HepG2 (cell line): Measurements from ENCODE around the gene GSK3A. TPM values are rescaled to one million over a fixed set of nuclear protein-coding genes. Genes with fewer than 3 reads are reported as not detected.
A peak's percentile ranks its signal among the peaks of the same experiment; 100 is the strongest.

Source experiments
- DNMT1 ChIP-seq: sonication (generic); formaldehyde crosslinking; IDR thresholded peaks from 2 replicates; pipeline ENCODE4 v1.5.1; 2020; ENCODE audit warnings: mild to moderate bottlenecking, missing genetic modification reagents
- EED ChIP-seq: sonication (generic); formaldehyde crosslinking; IDR thresholded peaks from 2 replicates; pipeline ENCODE4 v1.5.0; 2020; ENCODE audit warnings: mild to moderate bottlenecking, missing genetic modification reagents
- ETV5 ChIP-seq: IDR thresholded peaks from 2 replicates; pipeline ENCODE4 v1.6.1; 2018; ENCODE audit warnings: missing biosample characterization, missing genetic modification reagents, inconsistent platforms, borderline replicate concordance
- FOXA1 ChIP-seq, 2 experiments: fragments of 450-650 bp in 1 of 2; sonication (generic) in 1 of 2; formaldehyde crosslinking in 1 of 2; IDR thresholded peaks; 2 replicates each; pipeline versions ENCODE4 v1.4.0 to v1.6.1; 2016 to 2020; ENCODE audit warnings: missing genetic modification reagents in 1 of 2
- FOXJ3 ChIP-seq: sonication (generic); formaldehyde crosslinking; IDR thresholded peaks from 2 replicates; pipeline ENCODE4 v1.4.0; 2020; ENCODE audit warnings: missing genetic modification reagents, mild to moderate bottlenecking, borderline replicate concordance
- HMGXB3 ChIP-seq: sonication (generic); formaldehyde crosslinking; IDR thresholded peaks from 2 replicates; pipeline ENCODE4 v1.4.0; 2020; ENCODE audit warnings: missing genetic modification reagents, borderline replicate concordance
- TBX3 ChIP-seq: fragments of 450-650 bp; IDR thresholded peaks from 2 replicates; pipeline ENCODE4 v1.6.1; 2017; ENCODE audit warnings: antibody characterized with exemption, mild to moderate bottlenecking, inconsistent platforms, borderline replicate concordance
- polyA plus RNA-seq, 8 experiments: library from polyadenylated mRNA; depleted of rRNA in 3 of 8; stranded (reverse) in 7 of 8; unstranded in 1 of 8; fragments of >200 nt; fragmentation: Illumina TruSeq in 4 of 8; extraction: Trizol in 4 of 8; gene quantifications; 2 replicates each; pipeline versions ENCODE4 v1.2.1 to v1.2.3, GENCODE V29; 2011 to 2016; ENCODE audit warnings: low read depth in 4 of 8, missing spikeins in 1 of 8, mixed read lengths in 1 of 8; ENCODE audit not compliant: insufficient read depth in 1 of 8
- total RNA-seq, 5 experiments: library from RNA; depleted of rRNA; stranded (reverse); fragments of >200 nt; fragmentation: Illumina TruSeq; extraction: Trizol; gene quantifications; 2 replicates each; pipeline ENCODE4 v1.2.3, GENCODE V29; 2016; ENCODE audit warnings: low read depth in 1 of 5
- TF ChIP-seq, protein P1 (sequence below): sonication (generic); formaldehyde crosslinking; IDR thresholded peaks from 2 replicates; pipeline ENCODE4 v1.9.0; 2022; ENCODE audit warnings: missing genetic modification reagents, mild to moderate bottlenecking, borderline replicate concordance
- TF ChIP-seq, protein P2 (sequence below): sonication (generic); formaldehyde crosslinking; IDR thresholded peaks from one replicate; pipeline ENCODE4 v1.5.1; 2020; ENCODE audit warnings: mild to moderate bottlenecking, missing genetic modification reagents; ENCODE audit errors: not compliant biosample characterization
- TF ChIP-seq, protein P3 (sequence below): sonication (generic); formaldehyde crosslinking; conservative IDR thresholded peaks from 2 replicates; pipeline ENCODE4 v1.4.0; 2020; ENCODE audit warnings: missing genetic modification reagents

GSK3A gene
- total and polyA plus RNA-seq, 2 of the 13 experiments (the other 11 are each of a cell fraction or from before 2014, with no cell fraction given) = 16.9 to 52.5 TPM

DNA sequence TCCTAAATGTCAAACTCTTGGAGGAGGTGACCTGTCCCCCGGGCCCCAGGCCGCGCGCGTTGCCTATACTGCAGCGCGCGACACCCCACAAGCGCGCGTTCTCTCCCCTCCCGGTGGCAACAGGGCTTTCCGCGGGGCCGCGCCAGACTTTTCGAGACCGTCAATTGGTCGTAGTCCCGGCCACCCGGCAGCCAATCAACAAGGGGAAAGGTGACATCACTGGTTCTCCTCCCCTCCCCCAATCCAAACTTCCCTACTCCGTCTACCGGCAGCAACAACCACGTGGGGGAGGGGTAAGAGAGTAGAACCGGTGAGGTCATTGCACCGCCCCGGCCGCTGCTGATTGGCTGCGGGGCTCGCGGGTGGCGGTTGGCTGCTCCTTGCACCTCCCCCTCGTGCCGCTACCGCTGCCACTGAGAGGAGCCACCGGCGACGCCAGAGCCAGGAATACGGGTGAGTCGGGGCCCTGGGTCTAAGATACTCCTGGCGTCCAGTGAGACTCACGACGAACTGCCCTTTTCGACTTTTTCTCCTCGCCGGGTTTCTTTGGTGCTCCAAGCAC is 25.8 kb upstream of the GSK3A start (continued):
- TF ChIP-seq, protein P1, sequence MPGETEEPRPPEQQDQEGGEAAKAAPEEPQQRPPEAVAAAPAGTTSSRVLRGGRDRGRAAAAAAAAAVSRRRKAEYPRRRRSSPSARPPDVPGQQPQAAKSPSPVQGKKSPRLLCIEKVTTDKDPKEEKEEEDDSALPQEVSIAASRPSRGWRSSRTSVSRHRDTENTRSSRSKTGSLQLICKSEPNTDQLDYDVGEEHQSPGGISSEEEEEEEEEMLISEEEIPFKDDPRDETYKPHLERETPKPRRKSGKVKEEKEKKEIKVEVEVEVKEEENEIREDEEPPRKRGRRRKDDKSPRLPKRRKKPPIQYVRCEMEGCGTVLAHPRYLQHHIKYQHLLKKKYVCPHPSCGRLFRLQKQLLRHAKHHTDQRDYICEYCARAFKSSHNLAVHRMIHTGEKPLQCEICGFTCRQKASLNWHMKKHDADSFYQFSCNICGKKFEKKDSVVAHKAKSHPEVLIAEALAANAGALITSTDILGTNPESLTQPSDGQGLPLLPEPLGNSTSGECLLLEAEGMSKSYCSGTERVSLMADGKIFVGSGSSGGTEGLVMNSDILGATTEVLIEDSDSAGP = peak; percentile 89; the same call in 1 of the 2 replicates
- TF ChIP-seq, protein P2, sequence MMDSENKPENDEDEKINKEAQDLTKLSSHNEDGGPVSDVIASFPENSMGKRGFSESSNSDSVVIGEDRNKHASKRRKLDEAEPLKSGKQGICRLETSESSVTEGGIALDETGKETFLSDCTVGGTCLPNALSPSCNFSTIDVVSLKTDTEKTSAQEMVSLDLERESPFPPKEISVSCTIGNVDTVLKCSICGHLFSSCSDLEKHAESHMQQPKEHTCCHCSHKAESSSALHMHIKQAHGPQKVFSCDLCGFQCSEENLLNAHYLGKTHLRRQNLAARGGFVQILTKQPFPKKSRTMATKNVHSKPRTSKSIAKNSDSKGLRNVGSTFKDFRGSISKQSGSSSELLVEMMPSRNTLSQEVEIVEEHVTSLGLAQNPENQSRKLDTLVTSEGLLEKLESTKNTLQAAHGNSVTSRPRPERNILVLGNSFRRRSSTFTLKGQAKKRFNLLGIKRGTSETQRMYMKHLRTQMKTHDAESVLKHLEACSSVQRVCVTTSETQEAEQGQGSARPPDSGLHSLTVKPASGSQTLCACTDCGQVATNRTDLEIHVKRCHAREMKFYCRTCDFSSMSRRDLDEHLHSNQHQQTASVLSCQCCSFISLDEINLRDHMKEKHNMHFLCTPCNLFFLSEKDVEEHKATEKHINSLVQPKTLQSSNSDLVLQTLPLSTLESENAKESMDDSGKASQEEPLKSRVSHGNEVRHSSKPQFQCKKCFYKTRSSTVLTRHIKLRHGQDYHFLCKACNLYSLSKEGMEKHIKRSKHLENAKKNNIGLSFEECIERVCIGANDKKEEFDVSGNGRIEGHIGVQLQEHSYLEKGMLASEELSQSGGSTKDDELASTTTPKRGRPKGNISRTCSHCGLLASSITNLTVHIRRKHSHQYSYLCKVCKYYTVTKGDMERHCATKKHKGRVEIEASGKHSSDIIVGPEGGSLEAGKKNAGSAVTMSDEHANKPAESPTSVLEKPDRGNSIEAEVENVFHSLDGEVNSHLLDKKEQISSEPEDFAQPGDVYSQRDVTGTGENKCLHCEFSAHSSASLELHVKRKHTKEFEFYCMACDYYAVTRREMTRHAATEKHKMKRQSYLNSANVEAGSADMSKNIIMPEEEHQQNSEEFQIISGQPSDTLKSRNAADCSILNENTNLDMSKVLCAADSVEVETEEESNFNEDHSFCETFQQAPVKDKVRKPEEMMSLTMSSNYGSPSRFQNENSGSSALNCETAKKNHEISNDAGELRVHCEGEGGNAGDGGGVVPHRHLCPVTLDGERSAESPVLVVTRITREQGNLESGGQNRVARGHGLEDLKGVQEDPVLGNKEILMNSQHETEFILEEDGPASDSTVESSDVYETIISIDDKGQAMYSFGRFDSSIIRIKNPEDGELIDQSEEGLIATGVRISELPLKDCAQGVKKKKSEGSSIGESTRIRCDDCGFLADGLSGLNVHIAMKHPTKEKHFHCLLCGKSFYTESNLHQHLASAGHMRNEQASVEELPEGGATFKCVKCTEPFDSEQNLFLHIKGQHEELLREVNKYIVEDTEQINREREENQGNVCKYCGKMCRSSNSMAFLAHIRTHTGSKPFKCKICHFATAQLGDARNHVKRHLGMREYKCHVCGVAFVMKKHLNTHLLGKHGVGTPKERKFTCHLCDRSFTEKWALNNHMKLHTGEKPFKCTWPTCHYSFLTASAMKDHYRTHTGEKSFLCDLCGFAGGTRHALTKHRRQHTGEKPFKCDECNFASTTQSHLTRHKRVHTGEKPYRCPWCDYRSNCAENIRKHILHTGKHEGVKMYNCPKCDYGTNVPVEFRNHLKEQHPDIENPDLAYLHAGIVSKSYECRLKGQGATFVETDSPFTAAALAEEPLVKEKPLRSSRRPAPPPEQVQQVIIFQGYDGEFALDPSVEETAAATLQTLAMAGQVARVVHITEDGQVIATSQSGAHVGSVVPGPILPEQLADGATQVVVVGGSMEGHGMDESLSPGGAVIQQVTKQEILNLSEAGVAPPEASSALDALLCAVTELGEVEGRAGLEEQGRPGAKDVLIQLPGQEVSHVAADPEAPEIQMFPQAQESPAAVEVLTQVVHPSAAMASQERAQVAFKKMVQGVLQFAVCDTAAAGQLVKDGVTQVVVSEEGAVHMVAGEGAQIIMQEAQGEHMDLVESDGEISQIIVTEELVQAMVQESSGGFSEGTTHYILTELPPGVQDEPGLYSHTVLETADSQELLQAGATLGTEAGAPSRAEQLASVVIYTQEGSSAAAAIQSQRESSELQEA (CRISPR knock-in tag) = no peak
- TF ChIP-seq TBX3 (peak; percentile 28; the same call in 1 of the 2 replicates), FOXJ3 (CRISPR knock-in tag) (peak; percentile 68; the same call in 1 of the 2 replicates), EED (CRISPR knock-in tag) (no peak), FOXA1 (IDR thresholded peaks at IDR 0.05) (no peak), FOXA1 (CRISPR knock-in tag; IDR thresholded peaks at IDR 0.05) (peak; percentile 79), HMGXB3 (CRISPR knock-in tag) (peak; percentile 50; the same call in 1 of the 2 replicates), DNMT1 (CRISPR knock-in tag) (no peak), ETV5 (CRISPR knock-in tag) (peak; percentile 44; the same call in 1 of the 2 replicates)
- TF ChIP-seq, protein P3, sequence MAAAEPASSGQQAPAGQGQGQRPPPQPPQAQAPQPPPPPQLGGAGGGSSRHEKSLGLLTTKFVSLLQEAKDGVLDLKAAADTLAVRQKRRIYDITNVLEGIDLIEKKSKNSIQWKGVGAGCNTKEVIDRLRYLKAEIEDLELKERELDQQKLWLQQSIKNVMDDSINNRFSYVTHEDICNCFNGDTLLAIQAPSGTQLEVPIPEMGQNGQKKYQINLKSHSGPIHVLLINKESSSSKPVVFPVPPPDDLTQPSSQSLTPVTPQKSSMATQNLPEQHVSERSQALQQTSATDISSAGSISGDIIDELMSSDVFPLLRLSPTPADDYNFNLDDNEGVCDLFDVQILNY (CRISPR knock-in tag) = 0 out of 2 replicates have a peak, but pooled peaks have one; percentile 10
